ENCODE measurements around the gene SLC2A13. TPM values are rescaled to one million over a fixed set of nuclear protein-coding genes. Genes with fewer than 3 reads are reported as not detected.
A peak's percentile ranks its signal among the peaks of the same experiment; 100 is the strongest.

The SLC2A13 gene
- total and polyA plus RNA-seq, 3 donors from 2014 or later: 3.3 to 19.8 (median 18.0) TPM

DNA sequence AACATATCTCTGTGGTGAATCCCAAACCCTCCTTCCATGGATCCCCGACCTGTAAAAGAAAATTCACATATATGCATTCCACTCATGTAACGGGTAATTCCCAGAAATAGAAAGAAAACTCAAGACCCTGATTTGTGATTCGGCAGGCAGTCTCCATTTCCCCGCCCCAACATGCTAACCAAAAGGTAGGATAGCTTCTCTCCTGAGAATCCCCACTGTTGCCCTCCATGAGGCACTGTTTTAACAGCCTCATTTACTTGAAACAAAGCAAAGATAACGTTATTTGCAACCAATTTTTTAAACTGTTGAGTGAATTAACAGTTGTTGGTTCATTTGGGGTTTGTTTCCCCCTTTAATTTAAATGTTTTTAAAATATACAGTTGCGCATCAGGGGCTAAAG lies 774 bp upstream of the SLC2A13 start:
- intact Hi-C loops (cut with DNase I; ENCODE audit: low total_unique reads): loop anchor here (10.0 kb wide), 1 partner anchor 92 kb away; no protein-coding TSS in a partner anchor
- Histone ChIP-seq H3K4me3 (peak overlapping the region in 1 of 2 donors; percentile 22), H3K4me1 (no peaks in the 10 kb centered on the region), H3K27me3 (no peaks in the 10 kb centered on the region), H3K36me3 (ENCODE audit: low read depth, missing control alignments) (no peaks in the 10 kb centered on the region), H3K9me3 (no peaks in the 10 kb centered on the region), H3K27ac (peak overlapping the region in 1 of 2 donors; percentile 93)
- TF ChIP-seq, protein P1, sequence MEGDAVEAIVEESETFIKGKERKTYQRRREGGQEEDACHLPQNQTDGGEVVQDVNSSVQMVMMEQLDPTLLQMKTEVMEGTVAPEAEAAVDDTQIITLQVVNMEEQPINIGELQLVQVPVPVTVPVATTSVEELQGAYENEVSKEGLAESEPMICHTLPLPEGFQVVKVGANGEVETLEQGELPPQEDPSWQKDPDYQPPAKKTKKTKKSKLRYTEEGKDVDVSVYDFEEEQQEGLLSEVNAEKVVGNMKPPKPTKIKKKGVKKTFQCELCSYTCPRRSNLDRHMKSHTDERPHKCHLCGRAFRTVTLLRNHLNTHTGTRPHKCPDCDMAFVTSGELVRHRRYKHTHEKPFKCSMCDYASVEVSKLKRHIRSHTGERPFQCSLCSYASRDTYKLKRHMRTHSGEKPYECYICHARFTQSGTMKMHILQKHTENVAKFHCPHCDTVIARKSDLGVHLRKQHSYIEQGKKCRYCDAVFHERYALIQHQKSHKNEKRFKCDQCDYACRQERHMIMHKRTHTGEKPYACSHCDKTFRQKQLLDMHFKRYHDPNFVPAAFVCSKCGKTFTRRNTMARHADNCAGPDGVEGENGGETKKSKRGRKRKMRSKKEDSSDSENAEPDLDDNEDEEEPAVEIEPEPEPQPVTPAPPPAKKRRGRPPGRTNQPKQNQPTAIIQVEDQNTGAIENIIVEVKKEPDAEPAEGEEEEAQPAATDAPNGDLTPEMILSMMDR (IDR thresholded peaks at IDR 0.05): no peak
- no peak for TF ChIP-seq POLR2A (IDR thresholded peaks at IDR 0.05)
- WGBS, 2 donors: 60 to 76% methylated on average over 6 of the region's 6 CpGs
- no peak for DNase-seq

DNA sequence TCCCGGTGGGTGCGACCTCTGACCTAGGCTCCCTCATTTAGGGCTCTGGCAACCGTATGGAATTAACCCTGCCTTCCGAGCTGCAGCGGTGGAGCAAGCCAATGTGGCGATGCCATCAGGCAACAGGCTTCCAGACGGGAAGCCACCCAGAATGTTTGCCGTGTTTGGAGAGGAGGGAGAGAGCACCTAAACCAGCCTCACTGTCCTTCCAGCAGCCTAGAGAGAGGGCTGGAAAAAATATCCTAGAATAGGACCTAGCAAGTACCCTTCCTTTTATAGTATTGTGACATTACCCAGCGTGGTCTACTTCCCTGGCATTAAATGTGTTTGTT lies 287 bp upstream of the SLC2A13 start:
- TF ChIP-seq, protein P1 (IDR thresholded peaks at IDR 0.05): no peak
- TF ChIP-seq POLR2A (IDR thresholded peaks at IDR 0.05): no peak
- Histone ChIP-seq H3K9me3 (no peaks in the 10 kb centered on the region), H3K27ac (peak overlapping the region in 1 of 2 donors; percentile 93), H3K36me3 (ENCODE audit: low read depth, missing control alignments) (no peaks in the 10 kb centered on the region), H3K27me3 (no peaks in the 10 kb centered on the region), H3K4me3 (peak overlapping the region; percentile 87 to 98), H3K4me1 (no peaks in the 10 kb centered on the region)
- DNase-seq: no peak
- intact Hi-C loops (cut with DNase I; ENCODE audit: low total_unique reads): loop anchor here (10.0 kb wide), 1 partner anchor 91 kb away; no protein-coding TSS in a partner anchor
- 33 to 35% methylated on average over 1 to 9 of the region's 9 CpGs for WGBS, 2 donors

DNA sequence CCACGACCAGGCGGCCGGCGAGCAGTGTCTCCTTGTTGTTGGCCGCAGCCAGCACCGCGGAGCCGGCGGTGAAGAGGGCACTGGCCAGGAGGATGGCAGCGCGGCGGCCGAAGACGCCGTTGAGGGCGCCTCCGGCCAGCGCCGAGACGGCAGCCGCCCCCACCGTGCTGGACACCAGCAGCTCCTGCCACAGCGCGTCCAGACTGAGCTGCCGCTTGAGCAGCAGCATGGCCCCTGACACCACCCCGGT lies 691 bp downstream of the SLC2A13 start:
- no peaks in the 10 kb centered on the region for H3K4me1 ChIP-seq
- H3K27me3 ChIP-seq: no peaks in the 10 kb centered on the region
- H3K27ac ChIP-seq: peak overlapping the region; percentile 85 to 93
- TF ChIP-seq, protein P1 (IDR thresholded peaks at IDR 0.05): no peak
- TF ChIP-seq POLR2A (IDR thresholded peaks at IDR 0.05): no peak
- peak overlapping the region; percentile 87 to 98 for H3K4me3 ChIP-seq
- peak; percentile 57 for DNase-seq
- WGBS, 2 donors: 1% methylated on average over 12 of the region's 26 CpGs; no CpG with 5 or more reads in 1 of the 2 donors
- intact Hi-C loops (cut with DNase I; ENCODE audit: low total_unique reads): loop anchor here (10.0 kb wide), 1 partner anchor 90 kb away; no protein-coding TSS in a partner anchor
- H3K9me3 ChIP-seq: no peaks in the 10 kb centered on the region
- H3K36me3 ChIP-seq (ENCODE audit: low read depth, missing control alignments): no peaks in the 10 kb centered on the region

DNA sequence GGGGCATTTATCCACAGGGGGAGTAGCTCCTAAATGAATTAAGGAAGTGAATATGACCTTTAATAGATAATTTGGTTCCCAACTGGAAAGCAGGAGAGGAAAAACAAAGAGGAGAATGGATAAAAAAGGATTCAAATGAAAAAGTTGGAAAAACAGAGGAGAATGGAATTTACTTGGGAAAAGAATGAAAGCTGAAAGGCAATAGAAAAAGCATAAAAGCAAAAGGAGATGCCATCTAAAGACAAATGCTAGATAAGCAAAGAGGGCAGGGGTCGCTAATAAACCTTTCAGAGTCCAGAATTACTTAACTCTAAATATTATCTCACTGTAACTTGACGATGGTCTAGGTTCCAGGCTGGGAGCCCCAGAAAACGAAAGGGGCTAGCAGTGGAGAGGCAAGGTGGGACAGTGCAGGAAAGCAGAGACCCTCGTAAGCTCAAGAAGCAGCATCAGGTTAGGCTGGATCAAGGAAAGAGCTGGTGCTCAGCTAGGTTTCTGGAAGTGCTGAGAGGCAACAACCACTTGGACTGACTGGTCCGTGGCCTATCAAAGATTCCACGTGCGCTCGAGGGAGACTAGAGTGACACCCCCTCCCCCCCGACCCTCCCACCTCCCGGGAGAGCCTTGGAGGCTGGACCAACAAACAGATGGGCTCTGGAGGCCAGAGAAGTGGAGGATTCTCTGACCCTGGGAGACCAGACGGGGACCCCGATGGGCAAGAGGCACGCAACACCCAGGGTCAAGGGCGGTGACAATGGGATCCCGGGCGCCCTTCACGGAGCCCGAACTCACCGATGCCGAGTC lies 1.2 kb downstream of the SLC2A13 start:
- DNase-seq: peak; percentile 30
- Histone ChIP-seq H3K4me3 (peak overlapping the region; percentile 87 to 98), H3K4me1 (no peaks in the 10 kb centered on the region), H3K36me3 (ENCODE audit: low read depth, missing control alignments) (no peaks in the 10 kb centered on the region), H3K27ac (peak overlapping the region; percentile 85 to 93), H3K9me3 (no peaks in the 10 kb centered on the region), H3K27me3 (no peaks in the 10 kb centered on the region)
- intact Hi-C loops (cut with DNase I; ENCODE audit: low total_unique reads): loop anchor here (10.0 kb wide), 1 partner anchor 90 kb away; no protein-coding TSS in a partner anchor
- TF ChIP-seq, protein P1 (IDR thresholded peaks at IDR 0.05): no peak
- TF ChIP-seq POLR2A (IDR thresholded peaks at IDR 0.05): no peak
- WGBS, 2 donors: 15 to 38% methylated on average over 8 to 20 of the region's 20 CpGs

DNA sequence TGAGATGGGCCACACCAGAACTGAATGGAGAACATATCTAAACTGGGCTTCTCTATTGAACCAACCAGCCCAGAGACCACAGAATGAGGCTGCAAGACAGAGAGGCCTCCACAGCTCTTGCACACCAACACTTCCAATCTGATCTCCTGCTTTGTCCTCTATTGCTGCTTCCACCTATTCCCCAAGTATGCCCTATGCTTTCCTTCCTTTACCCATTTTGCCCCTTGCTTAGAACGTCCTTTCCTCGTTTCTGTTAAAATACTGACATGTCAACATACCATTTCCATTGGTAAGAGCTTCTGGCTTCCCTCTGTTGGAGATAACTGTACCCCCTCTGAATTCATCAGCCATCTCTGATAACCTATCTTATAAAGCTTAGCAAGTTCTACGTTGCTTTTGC lies 2.8 kb downstream of the SLC2A13 start:
- Histone ChIP-seq H3K36me3 (ENCODE audit: low read depth, missing control alignments) (no peaks in the 10 kb centered on the region), H3K27me3 (no peaks in the 10 kb centered on the region), H3K27ac (no peak overlapping the region), H3K9me3 (no peaks in the 10 kb centered on the region), H3K4me3 (no peak overlapping the region), H3K4me1 (no peaks in the 10 kb centered on the region)
- TF ChIP-seq, protein P1 (IDR thresholded peaks at IDR 0.05): no peak
- TF ChIP-seq POLR2A (IDR thresholded peaks at IDR 0.05): no peak
- no peak for DNase-seq
- 60 to 71% methylated on average over 3 of the region's 3 CpGs for WGBS, 2 donors
- intact Hi-C loops (cut with DNase I; ENCODE audit: low total_unique reads): loop anchor here (10.0 kb wide), 1 partner anchor 88 kb away; no protein-coding TSS in a partner anchor

Data from testis (tissue), 3 donors.